Measurements from ENCODE around the gene PTHLH. TPM values are rescaled to one million over a fixed set of nuclear protein-coding genes. Genes with fewer than 3 reads are reported as not detected.

The PTHLH gene
- total RNA-seq, 1 experiment from 2014 or later: 2.2 TPM

GRCh38 chr12:27915021-27915420 is 57.5 kb downstream of the PTHLH start:
- H3K9me3 ChIP-seq (ENCODE audit: control insufficient read depth, insufficient read depth, low read depth, low read length): no peaks in the 10 kb centered on the region
- in situ Hi-C loops (cut with HindIII; ENCODE audit: low pct_unique_long_range_greater_than_20kb, low sequenced_read_pairs) (no loop called here), intact Hi-C loops (cut with micrococcal nuclease; ENCODE audit: unreplicated experiment) (no loop called here)
- no peak overlapping the region for H3K27ac ChIP-seq (ENCODE audit: low read length)
- ATAC-seq (no peak), DNase-seq (ENCODE audit: low read depth, low spot score) (no peak)
- no TSS peak for BruUV-seq (replicated peaks)
- ChIA-PET CTCF (no interaction called here), POLR2A (no interaction called here)
- no peaks in the 10 kb centered on the region for H3K27me3 ChIP-seq (ENCODE audit: control insufficient read depth, insufficient read depth, low read length)
- H3K4me1 ChIP-seq (ENCODE audit: control insufficient read depth, insufficient read depth, low read length): no peaks in the 10 kb centered on the region
- no peak overlapping the region for H3K4me3 ChIP-seq (ENCODE audit: low read depth in 2 of 2, low read length in 2 of 2)
- TF ChIP-seq, protein P1, sequence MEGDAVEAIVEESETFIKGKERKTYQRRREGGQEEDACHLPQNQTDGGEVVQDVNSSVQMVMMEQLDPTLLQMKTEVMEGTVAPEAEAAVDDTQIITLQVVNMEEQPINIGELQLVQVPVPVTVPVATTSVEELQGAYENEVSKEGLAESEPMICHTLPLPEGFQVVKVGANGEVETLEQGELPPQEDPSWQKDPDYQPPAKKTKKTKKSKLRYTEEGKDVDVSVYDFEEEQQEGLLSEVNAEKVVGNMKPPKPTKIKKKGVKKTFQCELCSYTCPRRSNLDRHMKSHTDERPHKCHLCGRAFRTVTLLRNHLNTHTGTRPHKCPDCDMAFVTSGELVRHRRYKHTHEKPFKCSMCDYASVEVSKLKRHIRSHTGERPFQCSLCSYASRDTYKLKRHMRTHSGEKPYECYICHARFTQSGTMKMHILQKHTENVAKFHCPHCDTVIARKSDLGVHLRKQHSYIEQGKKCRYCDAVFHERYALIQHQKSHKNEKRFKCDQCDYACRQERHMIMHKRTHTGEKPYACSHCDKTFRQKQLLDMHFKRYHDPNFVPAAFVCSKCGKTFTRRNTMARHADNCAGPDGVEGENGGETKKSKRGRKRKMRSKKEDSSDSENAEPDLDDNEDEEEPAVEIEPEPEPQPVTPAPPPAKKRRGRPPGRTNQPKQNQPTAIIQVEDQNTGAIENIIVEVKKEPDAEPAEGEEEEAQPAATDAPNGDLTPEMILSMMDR (IDR thresholded peaks at IDR 0.05): no peak
- TF ChIP-seq REST (IDR thresholded peaks at IDR 0.05; ENCODE audit: insufficient read depth in 1 of 2, low read depth in 2 of 2, low read length in 1 of 2) (no peak), POLR2AphosphoS5 (IDR thresholded peaks at IDR 0.05; ENCODE audit: low read depth, low read length) (no peak), TCF7L2 (IDR thresholded peaks at IDR 0.05; ENCODE audit: low read depth, low read length) (no peak), SIN3A (IDR thresholded peaks at IDR 0.05; ENCODE audit: borderline replicate concordance, insufficient read depth, low read depth, low read length) (no peak)
- no peaks in the 10 kb centered on the region for H3K36me3 ChIP-seq (ENCODE audit: control insufficient read depth, insufficient read depth, low read length)

DNA sequence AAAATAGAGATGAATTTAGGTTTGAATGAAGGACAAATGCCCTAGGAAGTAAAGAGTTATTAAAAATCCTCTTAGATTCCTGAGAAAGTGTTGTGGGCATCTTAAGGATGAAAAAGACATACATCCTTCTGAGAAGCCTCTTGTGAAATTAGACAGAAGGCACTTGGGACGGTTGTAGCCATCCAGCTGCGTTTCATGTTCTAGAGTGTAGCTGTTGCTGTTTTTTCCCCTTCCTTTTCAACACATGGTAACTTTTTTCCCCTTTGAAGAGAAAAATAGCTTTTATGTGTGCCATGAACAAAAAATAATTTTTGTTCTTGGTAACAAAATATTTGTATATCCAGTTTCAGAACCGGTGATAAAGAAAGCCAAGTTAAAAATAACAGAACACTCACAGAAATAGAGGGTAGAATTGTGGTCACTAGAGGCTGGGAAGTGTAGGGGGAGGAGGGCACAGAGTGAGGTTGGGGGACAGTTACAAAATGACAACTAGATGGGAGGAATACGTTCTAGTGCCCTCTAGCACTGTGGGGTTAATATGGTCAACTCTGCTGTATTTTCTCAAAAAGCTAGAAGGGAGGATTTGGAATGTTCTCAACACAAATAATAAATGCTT is 58.4 kb downstream of the PTHLH start:
- H3K9me3 ChIP-seq (ENCODE audit: control insufficient read depth, insufficient read depth, low read depth, low read length): no peaks in the 10 kb centered on the region
- no peaks in the 10 kb centered on the region for H3K4me1 ChIP-seq (ENCODE audit: control insufficient read depth, insufficient read depth, low read length)
- DNase-seq (ENCODE audit: low read depth, low spot score) (no peak), ATAC-seq (no peak)
- POLR2A ChIA-PET: no interaction called here
- H3K36me3 ChIP-seq (ENCODE audit: control insufficient read depth, insufficient read depth, low read length): no peaks in the 10 kb centered on the region
- no peak overlapping the region for H3K4me3 ChIP-seq (ENCODE audit: low read depth in 2 of 2, low read length in 2 of 2)
- intact Hi-C loops (cut with micrococcal nuclease; ENCODE audit: unreplicated experiment): no loop called here
- CTCF ChIA-PET: no interaction called here
- in situ Hi-C loops (cut with HindIII; ENCODE audit: low pct_unique_long_range_greater_than_20kb, low sequenced_read_pairs): no loop called here
- no peak overlapping the region for H3K27ac ChIP-seq (ENCODE audit: low read length)
- TF ChIP-seq POLR2AphosphoS5 (IDR thresholded peaks at IDR 0.05; ENCODE audit: low read depth, low read length): no peak
- no peak for TF ChIP-seq SIN3A (IDR thresholded peaks at IDR 0.05; ENCODE audit: borderline replicate concordance, insufficient read depth, low read depth, low read length)
- TF ChIP-seq, protein P1 (IDR thresholded peaks at IDR 0.05): no peak
- TF ChIP-seq REST (IDR thresholded peaks at IDR 0.05; ENCODE audit: insufficient read depth in 1 of 2, low read depth in 2 of 2, low read length in 1 of 2): no peak
- no peak for TF ChIP-seq TCF7L2 (IDR thresholded peaks at IDR 0.05; ENCODE audit: low read depth, low read length)
- no peaks in the 10 kb centered on the region for H3K27me3 ChIP-seq (ENCODE audit: control insufficient read depth, insufficient read depth, low read length)
- no TSS peak for BruUV-seq (replicated peaks)

Measured in Panc1 (cell line).